ENCODE results near the gene TM4SF18.

TM4SF18 gene

GRCh38 chr3:149271669-149272068, 61.8 kb downstream of the TM4SF18 start:
- H3K27me3 Mint-ChIP-seq: peaks cover 14% of the 10 kb centered on the region
- CTCF ChIA-PET: interaction anchor here (1.4 to 6.4 kb wide), 4 partner anchors 26 to 410 kb away, joined by 3 to 115 read pairs (median 40); no protein-coding TSS in a partner anchor
- no peaks in the 10 kb centered on the region for H3K36me3 Mint-ChIP-seq

GRCh38 chr3:149270180-149270579, 63.3 kb downstream of the TM4SF18 start:
- no peak for DNase-seq
- CTCF ChIA-PET: interaction anchor here (1.7 to 6.4 kb wide), 2 partner anchors 316 to 408 kb away, joined by 3 to 76 read pairs; no protein-coding TSS in a partner anchor
- Mint-ChIP-seq H3K36me3 (no peaks in the 10 kb centered on the region), H3K27ac (no peak overlapping the region), H3K4me3 (no peak overlapping the region), H3K9me3 (no peaks in the 10 kb centered on the region), H3K27me3 (peaks cover 14% of the 10 kb centered on the region), H3K4me1 (no peaks in the 10 kb centered on the region)

More at GRCh38 chr3:149271669-149272068, 61.8 kb downstream of the TM4SF18 start:
- DNase-seq: no peak
- Mint-ChIP-seq H3K27ac (no peak overlapping the region), H3K9me3 (no peaks in the 10 kb centered on the region), H3K4me3 (no peak overlapping the region), H3K4me1 (peaks cover under 1% of the 10 kb centered on the region)

- no peaks in the 10 kb centered on the region for H3K9me3 Mint-ChIP-seq
- no peaks in the 10 kb centered on the region for H3K4me1 Mint-ChIP-seq
- CTCF ChIA-PET: interaction anchor here (1.5 kb wide), 1 partner anchor 316 kb away, joined by 4 read pairs; no protein-coding TSS in a partner anchor
- H3K27ac Mint-ChIP-seq: no peak overlapping the region
- H3K36me3 Mint-ChIP-seq: no peaks in the 10 kb centered on the region
- no peak overlapping the region for H3K4me3 Mint-ChIP-seq
- peaks cover 14% of the 10 kb centered on the region for H3K27me3 Mint-ChIP-seq
- no peak for DNase-seq
Observed at GRCh38 chr3:149269687-149270086, 63.7 kb downstream of the TM4SF18 start.
